NCI-H128 (cell line): ENCODE measurements around the gene SUN3.

Experiments
- DNase-seq: peaks from one replicate; lab custom pipeline; 2025; ENCODE audit not compliant: unreplicated experiment; lab: John Stamatoyannopoulos, UW

SUN3 gene

GRCh38 chr7:47979832-47980181 lies 49.1 kb downstream of the SUN3 start:
- no peak for DNase-seq

GRCh38 chr7:47979145-47979831 lies 49.6 kb downstream of the SUN3 start, which contains the start of gene HUS1:
Gene HUS1, minus strand, starts transcription at chr7:47979615. Its CDS starts 96 bp downstream, at chr7:47979519.
- peak; percentile 53 for DNase-seq

- DNase-seq: no peak
Measured at GRCh38 chr7:47978790-47979144, 50.1 kb downstream of the SUN3 start.

GRCh38 chr7:47973739-47974138 lies 55.2 kb downstream of the SUN3 start:
- no peak for DNase-seq

GRCh38 chr7:47970761-47971160 lies 58.1 kb downstream of the SUN3 start:
- DNase-seq: no peak

- DNase-seq: peak; percentile 28
Measured at GRCh38 chr7:47968847-47969774, 59.8 kb downstream of the SUN3 start.

- no peak for DNase-seq
Measured at GRCh38 chr7:47967708-47968107, 61.2 kb downstream of the SUN3 start.

GRCh38 chr7:47967123-47967522 lies 61.8 kb downstream of the SUN3 start:
- DNase-seq: no peak

GRCh38 chr7:47965456-47965855 lies 63.5 kb downstream of the SUN3 start:
- no peak for DNase-seq

GRCh38 chr7:47962262-47962661 lies 66.6 kb downstream of the SUN3 start:
- DNase-seq: no peak

- DNase-seq: no peak
Measured at GRCh38 chr7:47957156-47957555, 71.8 kb downstream of the SUN3 start.

GRCh38 chr7:47956220-47956619 lies 72.7 kb downstream of the SUN3 start:
- DNase-seq: no peak

GRCh38 chr7:47954231-47954911 lies 74.5 kb downstream of the SUN3 start:
- DNase-seq: no peak

- DNase-seq: no peak
Measured at GRCh38 chr7:47953822-47954221, 75.1 kb downstream of the SUN3 start.

GRCh38 chr7:47952224-47952623 lies 76.7 kb downstream of the SUN3 start:
- no peak for DNase-seq

GRCh38 chr7:47951374-47951773 lies 77.5 kb downstream of the SUN3 start:
- DNase-seq: no peak

- no peak for DNase-seq
Measured at GRCh38 chr7:47950714-47951113, 78.2 kb downstream of the SUN3 start.

- no peak for DNase-seq
Measured at GRCh38 chr7:47949703-47950102, 79.2 kb downstream of the SUN3 start.

GRCh38 chr7:47948141-47948790 lies 80.6 kb downstream of the SUN3 start, which contains the start of gene PKD1L1:
Gene PKD1L1, minus strand, starts transcription at chr7:47948466. Its CDS starts 26 bp downstream, at chr7:47948440.
- no peak for DNase-seq

GRCh38 chr7:47947355-47947749 lies 81.6 kb downstream of the SUN3 start:
- DNase-seq: no peak
